GM21723 (cell line): ENCODE measurements around the gene TUFM.
A peak's percentile ranks its signal among the peaks of the same experiment; 100 is the strongest.
"Not testable (repeated sequence)": the region's sequence is repeated elsewhere in the genome, so short reads cannot be mapped to it uniquely, and the experiment has no call there.

Source experiments
- ATAC-seq: cut with Tn5 transposase; IDR thresholded peaks from one replicate; pipeline ENCODE4 v1.9.1; 2021; ENCODE audit warnings: mild to moderate bottlenecking, moderate library complexity; ENCODE audit not compliant: unreplicated experiment

The TUFM gene

GRCh38 chr16:28839004-28839639 is 7.0 kb downstream of the TUFM start:
- no peak for ATAC-seq

DNA sequence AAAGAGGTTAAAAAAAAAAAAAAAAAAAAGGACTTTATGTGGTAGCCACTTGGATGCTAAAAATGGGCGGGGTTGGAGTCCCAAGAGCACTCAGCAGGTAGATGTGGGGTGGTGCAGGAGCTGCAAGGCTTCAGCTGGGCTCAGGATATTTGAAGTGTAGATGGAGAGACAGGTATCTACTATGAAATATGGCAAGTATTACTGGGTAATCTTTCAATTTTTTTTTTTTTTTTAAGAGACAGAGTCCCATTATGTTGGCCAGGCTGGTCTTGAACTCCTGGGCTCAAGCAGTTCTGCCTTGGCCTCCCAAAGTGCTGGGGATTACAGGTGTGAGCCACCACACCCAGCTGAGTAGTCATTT is 7.6 kb downstream of the TUFM start:
- no peak for ATAC-seq

GRCh38 chr16:28837672-28838557 is 8.2 kb downstream of the TUFM start:
- ATAC-seq: no peak

DNA sequence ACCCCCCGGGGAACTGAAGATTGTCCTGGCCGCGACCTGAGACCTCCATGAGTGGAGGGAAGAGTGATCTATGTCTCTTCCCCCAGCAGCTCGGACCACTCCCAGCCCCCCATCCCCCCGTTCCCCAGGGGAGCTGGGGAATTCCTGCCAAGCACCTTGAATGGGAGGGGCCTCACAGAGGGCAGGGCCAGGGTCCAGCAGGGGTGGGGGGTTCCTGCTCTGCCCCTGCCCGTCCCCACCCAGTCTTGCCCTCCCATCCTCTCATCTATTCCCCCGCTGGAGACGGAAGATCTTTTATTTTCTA is 9.4 kb downstream of the TUFM start:
- ATAC-seq: no peak

DNA sequence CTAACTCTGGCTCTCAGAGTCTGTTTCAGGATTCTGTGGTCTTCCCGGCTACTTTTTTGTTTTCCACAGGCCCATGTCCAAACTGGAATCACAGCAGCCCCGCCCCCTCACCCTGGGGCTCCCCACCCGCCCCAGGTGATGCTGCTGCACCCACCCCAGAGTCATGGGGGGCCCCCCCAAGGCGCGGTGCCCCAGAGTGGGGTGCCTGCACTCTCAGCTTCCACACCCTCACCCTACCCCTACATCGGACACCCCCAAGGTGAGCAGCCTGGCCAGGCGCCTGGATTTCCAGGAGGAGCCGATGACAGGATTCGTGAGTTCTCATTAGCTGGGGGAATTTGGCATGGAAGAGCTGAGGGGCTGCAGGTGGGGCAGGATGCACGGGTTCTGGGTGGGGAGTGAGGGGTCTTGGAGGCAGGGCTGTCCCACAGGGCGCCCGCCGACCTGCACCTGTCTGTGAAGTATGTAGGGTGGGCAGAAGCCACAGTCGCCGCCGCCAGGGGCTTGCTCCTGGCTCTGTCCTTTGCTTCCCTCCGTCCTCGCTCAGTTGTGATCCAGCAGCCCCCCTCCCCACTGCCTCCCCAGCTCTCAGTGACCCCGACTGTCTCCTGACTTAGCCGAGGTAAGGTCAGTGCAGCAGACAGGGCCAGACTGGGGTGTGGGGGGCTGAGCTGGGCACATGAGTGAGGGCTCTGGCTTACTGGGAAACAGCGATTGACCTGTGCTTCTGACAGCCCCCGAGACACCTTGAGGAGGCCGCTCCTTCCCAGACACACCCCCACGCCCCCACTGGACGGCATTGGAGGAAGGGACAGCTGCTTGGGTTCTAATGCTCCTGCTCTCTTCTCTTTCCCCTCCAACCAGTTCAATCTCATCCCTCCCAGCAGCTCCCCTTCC is 10.0 kb downstream of the TUFM start:
- ATAC-seq: no peak

DNA sequence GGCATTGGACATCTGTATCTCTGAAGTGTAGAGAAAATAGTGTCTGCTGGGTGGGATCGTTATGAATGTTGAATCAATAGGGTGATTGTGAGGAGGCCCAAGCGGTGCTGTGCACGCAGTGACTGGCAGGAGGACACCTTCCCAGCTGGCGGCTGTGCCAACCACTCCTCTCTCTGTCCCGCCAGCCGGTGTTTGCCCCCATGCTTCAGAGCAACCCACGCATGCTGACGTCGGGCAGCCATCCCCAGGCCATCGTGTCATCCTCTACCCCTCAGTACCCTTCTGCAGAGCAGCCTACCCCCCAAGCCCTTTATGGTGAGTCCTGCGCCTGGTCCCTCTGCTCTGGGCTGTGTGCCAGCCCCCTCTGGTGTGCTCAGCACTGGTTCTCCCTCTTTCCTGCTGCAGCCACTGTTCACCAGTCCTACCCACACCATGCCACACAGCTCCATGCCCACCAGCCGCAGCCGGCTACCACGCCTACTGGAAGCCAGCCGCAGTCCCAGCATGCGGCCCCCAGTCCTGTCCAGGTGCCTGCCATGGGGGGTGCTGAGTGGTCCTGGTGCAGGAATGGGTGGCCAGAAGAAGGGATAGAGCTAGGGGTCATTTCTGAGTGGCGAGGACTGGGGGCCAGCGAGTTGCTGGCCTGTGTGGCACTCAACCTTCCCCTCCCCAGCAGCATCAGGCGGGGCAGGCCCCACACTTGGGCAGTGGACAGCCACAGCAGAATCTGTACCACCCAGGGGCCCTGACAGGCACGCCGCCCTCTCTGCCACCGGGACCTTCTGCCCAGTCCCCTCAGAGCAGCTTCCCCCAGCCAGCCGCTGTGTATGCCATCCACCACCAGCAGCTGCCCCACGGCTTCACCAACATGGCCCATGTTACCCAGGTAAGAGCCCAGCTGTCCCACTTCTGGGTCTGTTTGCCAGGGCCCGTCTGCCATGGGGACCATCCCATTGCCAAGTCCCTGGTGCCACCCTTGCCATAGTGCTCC is 11.0 kb downstream of the TUFM start:
- ATAC-seq: no peak

DNA sequence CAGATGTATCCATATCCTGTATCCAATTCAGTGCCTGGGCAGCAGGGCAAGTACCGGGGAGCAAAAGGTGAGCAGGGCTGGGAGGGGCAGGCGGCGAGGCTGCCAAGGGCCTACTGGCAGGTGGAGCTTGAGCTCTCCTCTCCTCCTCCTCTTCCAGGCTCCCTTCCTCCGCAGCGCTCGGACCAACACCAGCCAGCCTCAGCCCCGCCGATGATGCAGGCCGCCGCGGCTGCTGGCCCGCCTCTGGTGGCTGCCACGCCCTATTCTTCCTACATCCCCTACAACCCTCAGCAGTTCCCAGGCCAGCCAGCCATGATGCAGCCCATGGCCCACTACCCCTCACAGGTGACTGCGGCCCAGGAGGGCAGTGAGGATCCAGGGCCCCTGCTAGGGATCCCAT is 11.8 kb downstream of the TUFM start:
- no peak for ATAC-seq

- no peak for ATAC-seq
These were observed 15.6 kb downstream of the TUFM start for GRCh38 chr16:28830531-28830930.

- ATAC-seq: no peak
These were observed 16.4 kb downstream of the TUFM start for GRCh38 chr16:28829747-28830146.

DNA sequence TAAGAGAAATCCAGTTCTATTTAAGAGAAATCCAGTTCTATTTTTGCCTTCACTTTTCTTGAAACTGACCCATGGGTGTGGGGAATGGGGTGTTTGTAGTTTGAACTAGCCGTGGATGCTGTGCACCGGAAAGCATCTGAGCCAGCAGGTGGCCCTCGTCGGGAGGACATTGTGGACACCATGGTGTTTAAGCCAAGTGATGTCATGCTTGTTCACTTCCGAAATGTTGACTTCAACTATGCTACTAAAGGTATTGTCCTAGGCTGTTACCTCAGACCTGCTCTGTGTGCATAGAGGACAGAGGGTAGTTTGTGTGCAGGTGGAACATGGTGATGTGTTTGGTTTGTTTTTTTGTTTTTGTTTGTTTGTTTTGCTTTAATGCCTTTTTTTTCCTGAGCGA is 20.0 kb downstream of the TUFM start:
- no peak for ATAC-seq

DNA sequence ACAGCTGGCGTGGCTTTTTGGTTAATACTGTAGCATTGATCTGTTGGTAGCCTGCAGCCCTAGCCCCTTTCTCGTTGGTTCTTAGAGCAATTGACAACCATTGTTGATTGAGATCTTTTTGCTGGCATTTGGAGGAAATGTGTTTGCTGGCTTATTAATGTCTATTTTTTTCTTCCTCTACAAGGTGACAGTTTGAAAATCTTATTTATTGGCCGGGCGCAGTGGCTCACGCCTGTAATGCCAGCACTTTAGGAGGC is 21.5 kb downstream of the TUFM start:
- no peak for ATAC-seq

DNA sequence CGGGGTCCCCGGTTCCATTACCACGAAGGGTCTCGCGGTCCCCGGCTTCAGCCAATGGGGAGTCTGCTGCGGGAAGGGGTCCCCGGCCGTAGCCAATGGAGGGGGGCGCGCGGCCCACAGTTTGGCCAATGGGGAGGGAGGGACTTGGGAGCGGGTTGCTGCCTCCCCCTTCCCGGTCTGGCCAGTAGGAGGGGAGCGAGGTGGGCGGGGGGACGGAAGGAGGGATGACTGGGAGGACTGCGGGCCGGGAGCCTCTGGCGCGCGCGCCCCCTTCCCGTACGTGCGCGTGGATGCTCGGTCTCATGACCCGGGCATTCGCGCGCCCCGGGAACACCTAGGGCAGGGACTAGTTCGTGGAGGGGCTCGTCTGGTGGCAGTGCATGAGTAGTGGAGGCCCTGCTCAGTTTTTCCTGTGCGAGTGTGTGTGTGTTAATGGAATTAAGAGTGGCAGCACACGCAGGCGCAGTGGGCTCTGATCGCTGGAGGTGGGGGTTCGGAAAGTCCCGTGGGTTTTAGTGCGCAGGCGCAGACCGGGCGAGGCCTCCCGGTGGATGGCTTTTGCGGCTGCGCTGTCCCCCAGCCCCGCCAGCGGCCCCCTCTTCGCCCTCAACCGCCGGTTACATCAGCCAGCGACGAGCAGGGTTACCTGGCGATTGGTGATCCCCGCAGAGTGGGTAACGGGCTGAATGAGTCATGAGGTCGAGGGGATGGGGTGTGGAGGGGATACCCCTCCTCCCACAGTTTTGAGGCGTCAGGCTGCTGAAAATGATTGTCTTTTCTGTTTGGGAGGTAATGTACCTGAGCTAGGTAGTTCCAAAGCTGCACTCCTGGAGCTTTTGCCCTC is 22.1 kb downstream of the TUFM start:
- ATAC-seq: peak; percentile 64

DNA sequence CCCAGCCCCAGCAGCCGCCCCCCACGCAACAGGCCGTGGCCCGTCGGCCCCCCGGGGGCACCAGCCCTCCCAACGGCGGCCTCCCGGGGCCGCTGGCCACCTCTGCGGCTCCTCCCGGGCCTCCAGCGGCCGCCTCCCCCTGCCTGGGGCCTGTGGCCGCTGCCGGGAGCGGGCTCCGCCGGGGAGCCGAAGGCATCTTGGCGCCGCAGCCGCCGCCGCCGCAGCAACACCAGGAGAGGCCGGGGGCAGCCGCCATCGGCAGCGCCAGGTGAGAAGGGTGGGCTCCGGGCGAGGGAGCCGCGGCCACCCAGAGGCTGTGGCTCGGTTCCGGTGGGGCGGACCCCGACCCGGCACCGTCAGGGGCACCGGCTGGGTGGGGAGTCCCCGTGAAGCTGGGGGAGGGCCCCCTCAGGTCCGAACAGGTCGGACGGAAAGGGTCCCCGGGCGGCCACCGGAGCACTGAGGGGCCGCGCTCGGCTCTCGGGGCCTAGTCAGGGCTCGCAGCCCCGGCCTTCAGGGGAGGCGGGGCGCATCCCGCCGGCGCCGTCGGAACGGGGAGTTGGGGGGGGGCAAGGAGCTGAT is 22.8 kb downstream of the TUFM start:
- ATAC-seq: peak; percentile 23

DNA sequence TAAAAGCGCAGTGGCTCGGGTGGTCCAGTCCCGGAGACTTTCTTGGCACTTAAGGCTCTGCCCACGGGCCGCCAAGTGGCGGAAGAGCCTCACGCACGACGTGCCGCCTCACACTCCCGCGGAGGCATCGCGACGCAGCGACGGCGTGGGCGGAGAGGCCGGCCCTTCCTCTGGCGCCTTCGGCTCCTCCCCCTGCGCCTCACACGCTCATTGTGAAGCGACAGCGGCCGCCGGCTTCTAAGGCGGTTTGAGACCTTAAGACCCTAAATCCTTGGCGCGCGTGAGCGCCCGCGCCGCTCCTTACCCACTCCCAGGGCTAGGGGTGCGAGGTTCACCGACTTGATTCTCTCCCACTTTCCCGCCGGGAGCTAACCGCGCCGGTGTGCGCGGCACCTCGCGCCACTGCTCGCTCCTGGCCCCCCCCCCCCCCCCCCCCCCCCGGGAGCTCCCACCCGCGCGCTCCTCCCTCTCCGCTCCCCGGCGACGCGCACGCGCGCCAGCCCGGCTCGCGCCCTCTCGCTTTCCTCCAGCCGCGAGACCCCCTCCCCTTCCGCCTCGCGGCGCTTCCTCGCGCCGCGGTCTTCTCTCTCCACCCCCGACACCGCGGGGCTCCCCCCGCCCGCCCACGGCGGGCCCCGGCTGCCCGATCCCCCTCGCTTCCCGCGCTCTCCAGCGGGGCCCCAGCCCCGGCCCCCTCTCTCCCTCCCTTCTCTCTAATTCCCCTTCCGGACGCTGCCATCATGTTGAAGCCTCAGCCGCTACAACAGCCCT is 23.4 kb downstream of the TUFM start, which contains the start of gene ATXN2L:
TSS of gene ATXN2L (plus strand) at position 480 of the 771 bp plus-strand sequence. CDS start at position 741, 261 bp downstream.
- ATAC-seq: peak; percentile 57

GRCh38 chr16:28821874-28822519 is 24.2 kb downstream of the TUFM start:
- no peak for ATAC-seq

GRCh38 chr16:28820546-28820945 is 25.6 kb downstream of the TUFM start:
- ATAC-seq: not testable (repeated sequence)

DNA sequence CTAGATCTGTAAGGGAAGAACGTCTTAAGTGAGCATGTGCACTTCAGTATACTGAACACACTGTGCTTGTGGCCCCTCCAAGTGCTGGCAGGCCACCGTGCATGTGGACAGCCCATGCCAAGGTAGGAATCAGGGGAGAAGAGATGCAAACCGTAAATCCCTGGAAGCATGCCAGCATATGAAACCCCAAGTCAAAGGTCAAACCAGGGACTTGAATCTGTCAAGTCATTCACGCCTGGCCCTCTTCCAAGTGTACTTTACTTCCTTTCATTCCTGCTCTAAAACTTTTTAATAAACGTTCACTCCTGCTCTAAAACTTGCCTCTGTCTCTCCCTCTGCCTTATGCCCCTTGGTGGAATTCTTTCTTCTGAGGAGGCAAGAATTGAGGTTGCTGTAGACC is 26.1 kb downstream of the TUFM start:
- ATAC-seq: no peak
